ENCODE measurements around the gene ABHD5. TPM values are rescaled to one million over a fixed set of nuclear protein-coding genes. Genes with fewer than 3 reads are reported as not detected.

ABHD5 gene
- total and polyA plus RNA-seq, 12 donors = 6.5 to 40.1 (median 28.0) TPM

DNA sequence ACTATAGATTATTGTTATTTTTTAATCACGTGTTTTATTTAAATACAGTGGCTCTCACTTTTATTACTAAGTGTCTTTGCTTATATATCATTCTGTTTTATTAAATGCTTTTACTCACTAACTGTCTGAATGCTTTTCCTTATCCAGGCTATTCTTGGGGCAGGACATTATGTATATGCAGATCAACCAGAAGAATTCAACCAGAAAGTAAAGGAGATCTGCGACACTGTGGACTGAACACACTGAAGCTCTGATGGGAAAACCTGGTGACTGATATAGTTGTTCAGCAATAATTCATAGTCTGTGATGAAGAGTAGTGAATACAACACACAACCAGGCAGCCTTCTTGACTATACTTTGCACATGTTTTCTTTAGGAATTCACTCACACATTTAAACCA, 27.6 kb downstream of the ABHD5 start:
- no peaks in the 10 kb centered on the region for H3K9me3 ChIP-seq
- intact Hi-C loops (cut with DNase I) = no loop called here
- H3K36me3 ChIP-seq = peaks cover 0 to 78% (median 13%) of the 10 kb centered on the region in 9 donors
- no peak overlapping the region for H3K4me3 ChIP-seq
- no peak overlapping the region for H3K27ac ChIP-seq
- H3K27me3 ChIP-seq = no peaks in the 10 kb centered on the region
- TF ChIP-seq, protein P1, sequence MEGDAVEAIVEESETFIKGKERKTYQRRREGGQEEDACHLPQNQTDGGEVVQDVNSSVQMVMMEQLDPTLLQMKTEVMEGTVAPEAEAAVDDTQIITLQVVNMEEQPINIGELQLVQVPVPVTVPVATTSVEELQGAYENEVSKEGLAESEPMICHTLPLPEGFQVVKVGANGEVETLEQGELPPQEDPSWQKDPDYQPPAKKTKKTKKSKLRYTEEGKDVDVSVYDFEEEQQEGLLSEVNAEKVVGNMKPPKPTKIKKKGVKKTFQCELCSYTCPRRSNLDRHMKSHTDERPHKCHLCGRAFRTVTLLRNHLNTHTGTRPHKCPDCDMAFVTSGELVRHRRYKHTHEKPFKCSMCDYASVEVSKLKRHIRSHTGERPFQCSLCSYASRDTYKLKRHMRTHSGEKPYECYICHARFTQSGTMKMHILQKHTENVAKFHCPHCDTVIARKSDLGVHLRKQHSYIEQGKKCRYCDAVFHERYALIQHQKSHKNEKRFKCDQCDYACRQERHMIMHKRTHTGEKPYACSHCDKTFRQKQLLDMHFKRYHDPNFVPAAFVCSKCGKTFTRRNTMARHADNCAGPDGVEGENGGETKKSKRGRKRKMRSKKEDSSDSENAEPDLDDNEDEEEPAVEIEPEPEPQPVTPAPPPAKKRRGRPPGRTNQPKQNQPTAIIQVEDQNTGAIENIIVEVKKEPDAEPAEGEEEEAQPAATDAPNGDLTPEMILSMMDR (IDR thresholded peaks at IDR 0.05) = no peak
- WGBS, 2 donors = 97 to 99% methylated on average over 2 of the region's 2 CpGs
- DNase-seq (no peak), ATAC-seq (no peak)
- H3K4me1 ChIP-seq = peaks cover 0 to 4% (median 0%) of the 10 kb centered on the region in 9 donors

DNA sequence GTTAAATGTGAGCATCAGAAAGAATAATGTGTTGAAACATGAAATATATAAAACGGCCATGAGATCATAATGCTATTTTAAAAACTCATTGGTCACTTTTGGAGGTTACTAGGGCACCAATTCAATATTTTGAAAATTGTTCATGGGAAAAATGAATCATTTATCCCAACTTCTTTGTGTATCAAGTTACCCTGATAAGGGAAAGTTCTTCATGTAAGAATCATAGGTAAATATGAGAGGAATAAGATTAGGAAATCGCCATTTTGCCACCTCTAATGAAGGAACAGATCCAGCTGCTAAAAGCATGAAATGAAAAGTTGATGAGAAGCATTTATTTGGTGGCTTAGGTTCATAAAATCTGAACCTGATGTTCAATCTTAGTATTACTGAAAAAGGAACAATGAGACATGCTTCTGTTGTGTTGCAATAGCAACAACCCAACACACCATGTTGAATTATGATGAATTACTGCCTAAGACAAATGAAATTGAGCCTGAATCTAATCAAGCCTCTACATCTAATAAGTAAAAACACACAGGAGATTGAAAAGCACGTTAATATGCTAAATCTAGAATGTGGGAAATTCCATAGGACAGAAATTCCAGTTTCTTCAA, 32.5 kb downstream of the ABHD5 start:
- H3K27ac ChIP-seq = peak overlapping the region in 1 of 10 donors; percentile 42
- 74 to 79% methylated on average over 3 of the region's 3 CpGs for WGBS, 2 donors
- H3K4me3 ChIP-seq = no peak overlapping the region
- peaks cover 0 to 4% (median 0%) of the 10 kb centered on the region in 9 donors for H3K4me1 ChIP-seq
- TF ChIP-seq, protein P1 (IDR thresholded peaks at IDR 0.05) = no peak
- ATAC-seq (no peak), DNase-seq (no peak)
- peaks cover 0 to 28% (median 5%) of the 10 kb centered on the region in 9 donors for H3K36me3 ChIP-seq
- H3K9me3 ChIP-seq = no peaks in the 10 kb centered on the region
- H3K27me3 ChIP-seq = no peaks in the 10 kb centered on the region
- intact Hi-C loops (cut with DNase I) = no loop called here

DNA sequence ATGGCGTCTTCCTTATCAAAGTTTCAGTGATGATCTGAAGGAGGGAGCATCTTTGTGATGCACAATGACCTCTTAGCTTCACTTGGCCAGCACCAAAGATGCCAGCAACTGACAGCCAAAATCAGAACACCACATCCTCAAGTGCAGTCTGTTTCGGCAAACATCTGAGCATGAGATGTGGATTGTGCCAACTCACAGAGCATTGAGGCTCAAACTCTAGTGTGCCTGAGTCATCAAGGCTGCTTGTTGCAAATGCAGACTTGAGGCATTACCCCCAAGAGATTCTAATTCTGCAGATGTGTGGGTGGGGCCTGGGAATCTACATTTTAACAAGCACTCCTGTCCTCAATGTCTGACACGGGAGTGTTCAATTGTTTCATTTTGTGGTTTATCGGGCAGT, 35.8 kb downstream of the ABHD5 start:
- Histone ChIP-seq H3K9me3 (no peaks in the 10 kb centered on the region), H3K27ac (no peak overlapping the region), H3K4me3 (no peak overlapping the region), H3K27me3 (no peaks in the 10 kb centered on the region), H3K36me3 (peaks cover 0 to 16% (median 0%) of the 10 kb centered on the region in 9 donors), H3K4me1 (peaks cover 0 to 4% (median 0%) of the 10 kb centered on the region in 9 donors)
- ATAC-seq (no peak), DNase-seq (no peak)
- intact Hi-C loops (cut with DNase I) = no loop called here
- TF ChIP-seq, protein P1 (IDR thresholded peaks at IDR 0.05) = no peak
- WGBS, 2 donors = 90 to 96% methylated on average over 4 of the region's 4 CpGs

DNA sequence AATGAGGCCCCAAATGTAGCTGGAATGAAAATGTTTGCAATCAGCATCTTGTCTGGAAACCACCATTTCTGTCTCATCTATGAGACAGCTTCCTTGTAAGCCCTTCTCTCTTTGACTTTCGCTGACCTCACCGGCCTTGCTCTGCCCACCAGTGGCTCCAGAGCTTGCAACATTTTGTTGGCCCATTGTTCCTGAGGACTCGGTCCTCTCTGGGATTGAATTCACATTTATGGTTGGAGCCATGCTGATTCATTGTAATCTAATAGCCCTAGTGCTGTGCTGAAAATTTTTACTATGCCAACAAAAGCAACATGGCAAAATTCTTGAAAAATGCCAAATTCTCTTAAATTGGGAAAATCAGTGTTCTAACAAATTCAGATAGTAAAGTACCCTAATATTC, 37.2 kb downstream of the ABHD5 start:
- Histone ChIP-seq H3K27ac (no peak overlapping the region), H3K9me3 (no peaks in the 10 kb centered on the region), H3K36me3 (peaks cover 0 to 16% (median 0%) of the 10 kb centered on the region in 9 donors), H3K4me3 (no peak overlapping the region), H3K27me3 (no peaks in the 10 kb centered on the region), H3K4me1 (no peaks in the 10 kb centered on the region)
- DNase-seq = no peak
- WGBS, 2 donors = 90 to 97% methylated on average over 3 of the region's 3 CpGs
- TF ChIP-seq, protein P1 (IDR thresholded peaks at IDR 0.05) = no peak
- no peak for ATAC-seq
- intact Hi-C loops (cut with DNase I) = no loop called here
